DOHH2 (cell line): ENCODE data around the gene UACA.

Source experiments
- H3F3A ChIP-seq: fragments of 200-600 bp; sonication (generic), shearing (Covaris generic); 2 replicates; pipeline ENCODE4 v1.6.0; 2016; ENCODE audit warnings: antibody characterized with exemption, mild to moderate bottlenecking; ENCODE audit not compliant: control insufficient read depth, insufficient read depth
- H3K27ac ChIP-seq: fragments of 200-600 bp; sonication (generic); 2 replicates; pipeline ENCODE4 v1.5.1; 2014; ENCODE audit warnings: low read depth, mild to moderate bottlenecking, low read length, moderate library complexity
- H3K27me3 ChIP-seq: fragments of 200-600 bp; sonication (generic); 2 replicates; pipeline ENCODE4 v1.6.1; 2014; ENCODE audit warnings: mild to moderate bottlenecking, low read length, mixed read lengths; ENCODE audit not compliant: control insufficient read depth
- H3K36me3 ChIP-seq: fragments of 200-600 bp; sonication (generic); 2 replicates; pipeline ENCODE4 v1.6.1; 2014; ENCODE audit warnings: mild to moderate bottlenecking, low read length, moderate library complexity, mixed read lengths; ENCODE audit not compliant: control insufficient read depth
- H3K4me1 ChIP-seq: fragments of 200-600 bp; sonication (generic); 2 replicates; pipeline ENCODE4 v1.6.1; 2014; ENCODE audit warnings: mild to moderate bottlenecking, low read length, mixed read lengths; ENCODE audit not compliant: control insufficient read depth
- H3K4me2 ChIP-seq: fragments of 200-600 bp; sonication (generic); 2 replicates; pipeline ENCODE4 v1.6.0; 2014; ENCODE audit warnings: mild to moderate bottlenecking, low read length, moderate library complexity
- H3K4me3 ChIP-seq: fragments of 200-600 bp; sonication (generic); 2 replicates; pipeline ENCODE4 v1.5.1; 2014; ENCODE audit warnings: mild to moderate bottlenecking, low read length, mixed read lengths
- H3K79me2 ChIP-seq: fragments of 200-600 bp; sonication (generic); 2 replicates; pipeline ENCODE4 v1.6.1; 2014; ENCODE audit warnings: mild to moderate bottlenecking, low read length, mixed read lengths; ENCODE audit not compliant: control insufficient read depth
- H3K9me2 ChIP-seq: fragments of 200-600 bp; sonication (generic); replicated peaks from 2 replicates; pipeline ENCODE4 v1.6.1; 2014; ENCODE audit warnings: mild to moderate bottlenecking, low read length, mixed read lengths; ENCODE audit not compliant: control insufficient read depth
- H3K9me3 ChIP-seq: fragments of 200-600 bp; sonication (generic); 2 replicates; pipeline ENCODE4 v1.6.1; 2014; ENCODE audit warnings: antibody characterized with exemption, low read length, mixed read lengths; ENCODE audit not compliant: control insufficient read depth, insufficient read depth
- H4K20me1 ChIP-seq: fragments of 200-600 bp; sonication (generic); 2 replicates; pipeline ENCODE4 v1.6.0; 2014; ENCODE audit warnings: low read depth, mild to moderate bottlenecking, antibody characterized with exemption, low read length, moderate library complexity; ENCODE audit not compliant: control insufficient read depth, insufficient read depth
- CTCF ChIP-seq: fragments of 200-600 bp; sonication (generic); IDR thresholded peaks from one replicate; pipeline ENCODE4 v1.5.1; 2014; ENCODE audit warnings: antibody characterized with exemption, mild to moderate bottlenecking, low read depth, low read length; ENCODE audit not compliant: poor library complexity, severe bottlenecking
- EZH2phosphoT487 ChIP-seq: fragments of 200-600 bp; sonication (generic); IDR thresholded peaks from 2 replicates; pipeline ENCODE4 v1.6.1; 2017; ENCODE audit warnings: borderline replicate concordance, mild to moderate bottlenecking, antibody characterized with exemption, low read length, moderate library complexity, mixed read lengths

Gene UACA

GRCh38 chr15:70799667-70800450 is 36.5 kb upstream of the UACA start:
- Histone ChIP-seq H3K4me2 (no peak overlapping the region), H3K9me3 (no peaks in the 10 kb centered on the region), H3K27me3 (no peaks in the 10 kb centered on the region), H3K4me1 (no peaks in the 10 kb centered on the region), H3F3A (no peaks in the 10 kb centered on the region), H3K4me3 (no peak overlapping the region), H4K20me1 (no peaks in the 10 kb centered on the region), H3K27ac (no peak overlapping the region), H3K9me2 (no peaks in the 10 kb centered on the region), H3K79me2 (no peaks in the 10 kb centered on the region), H3K36me3 (no peaks in the 10 kb centered on the region)
- TF ChIP-seq CTCF (no peak), EZH2phosphoT487 (no peak)

- H3K9me2 ChIP-seq = no peaks in the 10 kb centered on the region
- H3F3A ChIP-seq = no peaks in the 10 kb centered on the region
- no peaks in the 10 kb centered on the region for H3K36me3 ChIP-seq
- no peaks in the 10 kb centered on the region for H3K79me2 ChIP-seq
- no peak overlapping the region for H3K4me3 ChIP-seq
- H3K27ac ChIP-seq = no peak overlapping the region
- no peaks in the 10 kb centered on the region for H3K27me3 ChIP-seq
- no peaks in the 10 kb centered on the region for H3K9me3 ChIP-seq
- TF ChIP-seq EZH2phosphoT487 = no peak
- no peak for TF ChIP-seq CTCF
- H3K4me1 ChIP-seq = no peaks in the 10 kb centered on the region
- H4K20me1 ChIP-seq = no peaks in the 10 kb centered on the region
- H3K4me2 ChIP-seq = no peak overlapping the region
Observed at GRCh38 chr15:70797464-70797863, 34.1 kb upstream of the UACA start.

- no peak overlapping the region for H3K27ac ChIP-seq
- H3K9me2 ChIP-seq = no peaks in the 10 kb centered on the region
- no peaks in the 10 kb centered on the region for H3K27me3 ChIP-seq
- H3K4me3 ChIP-seq = no peak overlapping the region
- H3K79me2 ChIP-seq = no peaks in the 10 kb centered on the region
- no peaks in the 10 kb centered on the region for H3K9me3 ChIP-seq
- no peaks in the 10 kb centered on the region for H3K4me1 ChIP-seq
- no peak overlapping the region for H3K4me2 ChIP-seq
- TF ChIP-seq EZH2phosphoT487 = no peak
- TF ChIP-seq CTCF = no peak
- H4K20me1 ChIP-seq = no peaks in the 10 kb centered on the region
- no peaks in the 10 kb centered on the region for H3K36me3 ChIP-seq
- no peaks in the 10 kb centered on the region for H3F3A ChIP-seq
Observed at GRCh38 chr15:70796516-70797310, 33.4 kb upstream of the UACA start.
